K562 (cell line): ENCODE results near the gene TULP1. TPM values are rescaled to one million over a fixed set of nuclear protein-coding genes. Genes with fewer than 3 reads are reported as not detected.

Experiments
- BACH1 ChIP-seq: fragments of 200-800 bp; sonication (Bioruptor generic); IDR thresholded peaks from 2 replicates; pipeline ENCODE4 v1.6.1; 2016; ENCODE audit warnings: missing genetic modification characterization, missing compliant biosample characterization
- BMI1 ChIP-seq: fragments of 150-350 bp; IDR thresholded peaks from 2 replicates; pipeline ENCODE4 v1.6.1; 2014; ENCODE audit warnings: low read length
- FOSL1 ChIP-seq: fragments of 200-800 bp; sonication (Bioruptor generic); conservative IDR thresholded peaks from 2 replicates; pipeline ENCODE4 v1.6.1; 2016; ENCODE audit warnings: missing genetic modification characterization, missing compliant biosample characterization
- GMEB1 ChIP-seq: fragments of 250-450 bp; sonication (Bioruptor Pico); IDR thresholded peaks from 2 replicates; pipeline ENCODE4 v1.4.0; 2020; ENCODE audit warnings: mild to moderate bottlenecking
- ILK ChIP-seq: fragments of 450-650 bp; IDR thresholded peaks from 2 replicates; pipeline ENCODE4 v1.6.1; 2016; ENCODE audit warnings: missing genetic modification characterization, low read depth, mild to moderate bottlenecking, missing compliant biosample characterization, moderate library complexity, borderline replicate concordance
- KAT7 ChIP-seq: sonication (generic); formaldehyde crosslinking; IDR thresholded peaks from 2 replicates; pipeline ENCODE4 v1.8.0; 2022; ENCODE audit warnings: missing genetic modification reagents, mild to moderate bottlenecking, borderline replicate concordance
- KDM4B ChIP-seq, 2 experiments: fragments of 450-650 bp in 1 of 2; sonication (generic) in 1 of 2; IDR thresholded peaks; 2 replicates each; pipeline ENCODE4 v1.6.1; 2016 to 2017; ENCODE audit warnings: borderline replicate concordance in 2 of 2, antibody characterized with exemption in 1 of 2, low read depth in 1 of 2, mild to moderate bottlenecking in 1 of 2
- MAZ ChIP-seq, 2 experiments: fragments of 450-650 bp in 1 of 2; sonication (generic) in 1 of 2; formaldehyde crosslinking; IDR thresholded peaks in 1 of 2; conservative IDR thresholded peaks in 1 of 2; 2 replicates each; pipeline versions ENCODE4 v1.4.0 to v1.5.0; 2020; ENCODE audit warnings: mild to moderate bottlenecking in 1 of 2, missing genetic modification reagents in 1 of 2
- MECOM ChIP-seq: fragments of 250-450 bp; sonication (Bioruptor Pico); IDR thresholded peaks from 2 replicates; pipeline ENCODE4 v1.8.0; 2022; ENCODE audit warnings: inconsistent platforms
- MEF2D ChIP-seq: conservative IDR thresholded peaks from 2 replicates; pipeline ENCODE4 v1.6.1; 2016; ENCODE audit warnings: low read depth, missing genetic modification characterization, missing compliant biosample characterization
- PKNOX1 ChIP-seq: fragments of 450-650 bp; IDR thresholded peaks from 2 replicates; pipeline ENCODE4 v1.6.1; 2016
- RHOXF2B ChIP-seq: fragments of 250-450 bp; sonication (Bioruptor Pico); conservative IDR thresholded peaks from 2 replicates; pipeline ENCODE4 v1.5.1; 2021
- SIRT6 ChIP-seq: IDR thresholded peaks from one replicate; pipeline ENCODE4 v1.6.1; 2012; ENCODE audit warnings: low read depth, mild to moderate bottlenecking, control low read depth, inconsistent platforms, low read length, moderate library complexity
- SMARCA5 ChIP-seq: fragments of 450-650 bp; IDR thresholded peaks from 2 replicates; pipeline ENCODE4 v1.6.1; 2016
- ZFP1 ChIP-seq: fragments of 450-650 bp; formaldehyde crosslinking; IDR thresholded peaks from 2 replicates; pipeline ENCODE4 v1.4.0; 2020; ENCODE audit warnings: mild to moderate bottlenecking, mixed read lengths
- ZNF133 ChIP-seq: fragments of 250-450 bp; sonication (Bioruptor Pico); IDR thresholded peaks from 2 replicates; pipeline ENCODE4 v1.4.0; 2020; ENCODE audit warnings: mild to moderate bottlenecking
- ZNF232 ChIP-seq: sonication (generic); formaldehyde crosslinking; IDR thresholded peaks from 2 replicates; pipeline ENCODE4 v1.8.0; 2022; ENCODE audit warnings: mild to moderate bottlenecking, missing genetic modification reagents
- ZNF695 ChIP-seq: fragments of 450-650 bp; formaldehyde crosslinking; IDR thresholded peaks from 2 replicates; pipeline ENCODE4 v1.4.0; 2020; ENCODE audit warnings: mild to moderate bottlenecking, moderate library complexity
- ZZZ3 ChIP-seq: fragments of 450-650 bp; IDR thresholded peaks from 2 replicates; pipeline ENCODE4 v1.6.1; 2016; ENCODE audit warnings: antibody characterized with exemption, mild to moderate bottlenecking, moderate library complexity
- polyA plus RNA-seq, 8 experiments: library from polyadenylated mRNA; depleted of rRNA in 4 of 8; stranded (reverse) in 5 of 8; unstranded in 3 of 8; fragments of >200 nt; fragmentation: Nextera tagmentation in 2 of 8; fragmentation: Illumina TruSeq in 1 of 8; extraction: Ambion mirVana in 2 of 8; extraction: Trizol in 1 of 8; gene quantifications; 2 replicates each; pipeline versions ENCODE4 v1.2.1 to v1.2.3, GENCODE V29; 2011 to 2014; ENCODE audit warnings: inconsistent platforms in 1 of 8, missing spikeins in 1 of 8
- total RNA-seq, 7 experiments: library from RNA; depleted of rRNA in 6 of 7; stranded (reverse); fragments of >200 nt in 6 of 7; fragmentation: Illumina TruSeq in 2 of 7; extraction: Trizol in 2 of 7; gene quantifications; 2 replicates each; pipeline versions ENCODE4 v1.2.1 to v1.2.3, GENCODE V29; 2011 to 2021; ENCODE audit warnings: low replicate concordance in 1 of 7
- TF ChIP-seq, protein P1 (sequence below): fragments of 450-650 bp; IDR thresholded peaks from 2 replicates; pipeline ENCODE4 v1.6.1; 2016; ENCODE audit warnings: missing biosample characterization, missing genetic modification characterization
- TF ChIP-seq, protein P2 (sequence below): fragments of 450-650 bp; IDR thresholded peaks from 2 replicates; pipeline ENCODE4 v1.6.1; 2016; ENCODE audit warnings: mild to moderate bottlenecking

The TULP1 gene
- total and polyA plus RNA-seq, 9 of the 15 experiments (the other 6 are each of a cell fraction or from before 2014, with no cell fraction given) = 0.06 to 0.17 (median 0.09) TPM; not detected in 6

DNA sequence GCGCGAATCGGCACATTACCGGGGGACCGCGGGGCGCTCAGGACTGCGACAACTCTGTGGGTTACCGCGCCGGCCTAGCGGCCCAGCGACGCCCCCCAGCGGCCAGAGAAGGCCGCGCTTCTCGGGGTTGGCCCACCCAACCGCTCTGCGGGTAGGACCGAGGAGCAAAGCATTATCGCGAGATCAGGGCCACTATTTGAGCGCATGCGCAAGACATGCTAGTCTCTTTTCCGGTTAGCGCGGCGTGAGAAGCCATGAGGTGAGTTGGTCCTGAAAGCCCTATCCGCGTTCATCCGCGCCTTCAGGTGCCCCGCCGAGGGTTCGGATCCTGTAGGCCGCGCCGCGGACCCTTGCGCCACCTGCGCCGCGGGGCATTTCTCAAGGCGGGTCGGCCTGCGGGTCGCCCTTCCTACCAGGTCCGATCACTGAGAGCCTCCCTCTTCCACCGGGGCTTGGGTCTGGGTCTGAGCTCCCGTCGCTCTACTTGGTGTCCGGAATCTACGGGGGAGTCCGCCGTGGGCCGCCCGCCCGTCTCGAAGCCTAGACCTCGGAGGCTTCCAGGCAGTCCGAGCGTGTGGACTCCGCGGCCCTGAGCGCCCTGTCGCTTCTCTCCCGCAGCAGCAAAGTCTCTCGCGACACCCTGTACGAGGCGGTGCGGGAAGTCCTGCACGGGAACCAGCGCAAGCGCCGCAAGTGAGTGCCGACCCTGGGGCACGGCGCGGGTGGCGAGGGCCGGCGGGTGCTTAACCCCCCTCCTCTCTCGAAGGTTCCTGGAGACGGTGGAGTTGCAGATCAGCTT lies 44.3 kb downstream of the TULP1 start, which contains the start of gene RPL10A (continued):
- TF ChIP-seq ZNF232 = 0 out of 2 replicates have a peak, but pooled peaks have one; percentile 73
- TF ChIP-seq ZZZ3 = peak; percentile 98
- TF ChIP-seq MEF2D = no peak
- TF ChIP-seq, protein P1, sequence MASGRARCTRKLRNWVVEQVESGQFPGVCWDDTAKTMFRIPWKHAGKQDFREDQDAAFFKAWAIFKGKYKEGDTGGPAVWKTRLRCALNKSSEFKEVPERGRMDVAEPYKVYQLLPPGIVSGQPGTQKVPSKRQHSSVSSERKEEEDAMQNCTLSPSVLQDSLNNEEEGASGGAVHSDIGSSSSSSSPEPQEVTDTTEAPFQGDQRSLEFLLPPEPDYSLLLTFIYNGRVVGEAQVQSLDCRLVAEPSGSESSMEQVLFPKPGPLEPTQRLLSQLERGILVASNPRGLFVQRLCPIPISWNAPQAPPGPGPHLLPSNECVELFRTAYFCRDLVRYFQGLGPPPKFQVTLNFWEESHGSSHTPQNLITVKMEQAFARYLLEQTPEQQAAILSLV (tag) = no peak
- no peak; the same call in 1 of the 2 replicates for TF ChIP-seq KAT7 (CRISPR knock-in tag)
- TF ChIP-seq BMI1 = no peak; the same call in 1 of the 2 replicates
- 0 out of 2 replicates have a peak, but pooled peaks have one; percentile 63 for TF ChIP-seq RHOXF2B (CRISPR knock-in tag)
- no peak for TF ChIP-seq ILK (tag)
- no peak; a peak in 1 of 4 replicates for TF ChIP-seq KDM4B (IDR thresholded peaks at IDR 0.05; ENCODE audit: borderline replicate concordance in 2 of 2, low read depth in 1 of 2)
- no peak for TF ChIP-seq MECOM
- no peak for TF ChIP-seq ZNF133 (CRISPR knock-in tag)
- peak; percentile 57; the same call in 1 of the 2 replicates for TF ChIP-seq ZNF695 (CRISPR knock-in tag)
- peak; percentile 29 for TF ChIP-seq FOSL1 (tag)
- TF ChIP-seq ZFP1 (CRISPR knock-in tag) = no peak
- no peak for TF ChIP-seq PKNOX1
- no peak for TF ChIP-seq SMARCA5
- TF ChIP-seq SIRT6 = peak; percentile 94
- TF ChIP-seq, protein P2, sequence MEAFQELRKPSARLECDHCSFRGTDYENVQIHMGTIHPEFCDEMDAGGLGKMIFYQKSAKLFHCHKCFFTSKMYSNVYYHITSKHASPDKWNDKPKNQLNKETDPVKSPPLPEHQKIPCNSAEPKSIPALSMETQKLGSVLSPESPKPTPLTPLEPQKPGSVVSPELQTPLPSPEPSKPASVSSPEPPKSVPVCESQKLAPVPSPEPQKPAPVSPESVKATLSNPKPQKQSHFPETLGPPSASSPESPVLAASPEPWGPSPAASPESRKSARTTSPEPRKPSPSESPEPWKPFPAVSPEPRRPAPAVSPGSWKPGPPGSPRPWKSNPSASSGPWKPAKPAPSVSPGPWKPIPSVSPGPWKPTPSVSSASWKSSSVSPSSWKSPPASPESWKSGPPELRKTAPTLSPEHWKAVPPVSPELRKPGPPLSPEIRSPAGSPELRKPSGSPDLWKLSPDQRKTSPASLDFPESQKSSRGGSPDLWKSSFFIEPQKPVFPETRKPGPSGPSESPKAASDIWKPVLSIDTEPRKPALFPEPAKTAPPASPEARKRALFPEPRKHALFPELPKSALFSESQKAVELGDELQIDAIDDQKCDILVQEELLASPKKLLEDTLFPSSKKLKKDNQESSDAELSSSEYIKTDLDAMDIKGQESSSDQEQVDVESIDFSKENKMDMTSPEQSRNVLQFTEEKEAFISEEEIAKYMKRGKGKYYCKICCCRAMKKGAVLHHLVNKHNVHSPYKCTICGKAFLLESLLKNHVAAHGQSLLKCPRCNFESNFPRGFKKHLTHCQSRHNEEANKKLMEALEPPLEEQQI = 0 out of 2 replicates have a peak, but pooled peaks have one; percentile 79
- TF ChIP-seq BACH1 (tag) = no peak
- TF ChIP-seq MAZ (CRISPR knock-in tag; conservative IDR thresholded peaks at IDR 0.05 in 1 of 2, IDR thresholded peaks at IDR 0.05 in 1 of 2) = peak; percentile 80 to 94
- no peak for TF ChIP-seq GMEB1 (CRISPR knock-in tag)
